Measurements from ENCODE around the gene ASAP2. TPM values are rescaled to one million over a fixed set of nuclear protein-coding genes. Genes with fewer than 3 reads are reported as not detected.
"Not testable (repeated sequence)": the region's sequence is repeated elsewhere in the genome, so short reads cannot be mapped to it uniquely, and the experiment has no call there.

Gene ASAP2
- total RNA-seq, 2 experiments from 2014 or later = 0.27 TPM; not detected in 1

- no peaks in the 10 kb centered on the region for H4K20me1 ChIP-seq (ENCODE audit: insufficient read depth, low read length)
- no peaks in the 10 kb centered on the region for H3K9me3 ChIP-seq (ENCODE audit: low read length)
- H3K4me3 ChIP-seq (ENCODE audit: low read depth, low read length, poor library complexity, severe bottlenecking) = no peak overlapping the region
- H3K27ac ChIP-seq (ENCODE audit: low read depth, low read length, poor library complexity, severe bottlenecking) = no peak overlapping the region
- DNase-seq (ENCODE audit: low spot score) = no peak
- CTCF ChIA-PET (ENCODE audit: unreplicated experiment) = interaction anchor here (0.6 kb wide), 1 partner anchor 20 kb away, joined by 3 read pairs; no protein-coding TSS in a partner anchor
- H3K36me3 ChIP-seq (ENCODE audit: insufficient read depth, low read length) = no peaks in the 10 kb centered on the region
- POLR2A ChIA-PET = interaction anchor here (0.6 kb wide), 1 partner anchor 596 kb away, joined by 3 read pairs; no protein-coding TSS in a partner anchor
- BruUV-seq (replicated peaks) = no TSS peak
- H3K4me2 ChIP-seq (ENCODE audit: low read length) = no peak overlapping the region
- H3K4me1 ChIP-seq (ENCODE audit: insufficient read depth, low read length, poor library complexity, severe bottlenecking) = no peaks in the 10 kb centered on the region
- no peaks in the 10 kb centered on the region for H3K9me2 ChIP-seq (ENCODE audit: insufficient read depth, low read length)
- no peak overlapping the region for H2AFZ ChIP-seq (ENCODE audit: low read length)
- intact Hi-C loops (cut with micrococcal nuclease; ENCODE audit: unreplicated experiment) = no loop called here
- TF ChIP-seq, protein P1, sequence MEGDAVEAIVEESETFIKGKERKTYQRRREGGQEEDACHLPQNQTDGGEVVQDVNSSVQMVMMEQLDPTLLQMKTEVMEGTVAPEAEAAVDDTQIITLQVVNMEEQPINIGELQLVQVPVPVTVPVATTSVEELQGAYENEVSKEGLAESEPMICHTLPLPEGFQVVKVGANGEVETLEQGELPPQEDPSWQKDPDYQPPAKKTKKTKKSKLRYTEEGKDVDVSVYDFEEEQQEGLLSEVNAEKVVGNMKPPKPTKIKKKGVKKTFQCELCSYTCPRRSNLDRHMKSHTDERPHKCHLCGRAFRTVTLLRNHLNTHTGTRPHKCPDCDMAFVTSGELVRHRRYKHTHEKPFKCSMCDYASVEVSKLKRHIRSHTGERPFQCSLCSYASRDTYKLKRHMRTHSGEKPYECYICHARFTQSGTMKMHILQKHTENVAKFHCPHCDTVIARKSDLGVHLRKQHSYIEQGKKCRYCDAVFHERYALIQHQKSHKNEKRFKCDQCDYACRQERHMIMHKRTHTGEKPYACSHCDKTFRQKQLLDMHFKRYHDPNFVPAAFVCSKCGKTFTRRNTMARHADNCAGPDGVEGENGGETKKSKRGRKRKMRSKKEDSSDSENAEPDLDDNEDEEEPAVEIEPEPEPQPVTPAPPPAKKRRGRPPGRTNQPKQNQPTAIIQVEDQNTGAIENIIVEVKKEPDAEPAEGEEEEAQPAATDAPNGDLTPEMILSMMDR (conservative IDR thresholded peaks at IDR 0.05; ENCODE audit: low read length) = no peak
- no peak for TF ChIP-seq EZH2phosphoT487 (IDR thresholded peaks at IDR 0.05; ENCODE audit: borderline replicate concordance, low read depth, low read length)
- H3K79me2 ChIP-seq (ENCODE audit: insufficient read depth, low read depth, low read length) = no peaks in the 10 kb centered on the region
These were observed 186.5 kb downstream of the ASAP2 start for GRCh38 chr2:9392898-9393765.

GRCh38 chr2:9394816-9395215 lies 188.2 kb downstream of the ASAP2 start:
- H2AFZ ChIP-seq (ENCODE audit: low read length) = no peak overlapping the region
- intact Hi-C loops (cut with micrococcal nuclease; ENCODE audit: unreplicated experiment) = no loop called here
- H3K4me1 ChIP-seq (ENCODE audit: insufficient read depth, low read length, poor library complexity, severe bottlenecking) = no peaks in the 10 kb centered on the region
- H3K4me2 ChIP-seq (ENCODE audit: low read length) = no peak overlapping the region
- POLR2A ChIA-PET = no interaction called here
- no peaks in the 10 kb centered on the region for H3K9me3 ChIP-seq (ENCODE audit: low read length)
- no TSS peak for BruUV-seq (replicated peaks)
- CTCF ChIA-PET (ENCODE audit: unreplicated experiment) = interaction anchor here (0.9 kb wide), 1 partner anchor 22 kb away, joined by 4 read pairs; no protein-coding TSS in a partner anchor
- H3K4me3 ChIP-seq (ENCODE audit: low read depth, low read length, poor library complexity, severe bottlenecking) = no peak overlapping the region
- TF ChIP-seq EZH2phosphoT487 (IDR thresholded peaks at IDR 0.05; ENCODE audit: borderline replicate concordance, low read depth, low read length) = no peak
- TF ChIP-seq, protein P1 (conservative IDR thresholded peaks at IDR 0.05; ENCODE audit: low read length) = no peak
- H3K36me3 ChIP-seq (ENCODE audit: insufficient read depth, low read length) = no peaks in the 10 kb centered on the region
- no peaks in the 10 kb centered on the region for H3K79me2 ChIP-seq (ENCODE audit: insufficient read depth, low read depth, low read length)
- no peak overlapping the region for H3K27ac ChIP-seq (ENCODE audit: low read depth, low read length, poor library complexity, severe bottlenecking)
- no peak for DNase-seq (ENCODE audit: low spot score)
- H4K20me1 ChIP-seq (ENCODE audit: insufficient read depth, low read length) = no peaks in the 10 kb centered on the region
- no peaks in the 10 kb centered on the region for H3K9me2 ChIP-seq (ENCODE audit: insufficient read depth, low read length)

GRCh38 chr2:9397201-9397600 lies 190.6 kb downstream of the ASAP2 start:
- no peaks in the 10 kb centered on the region for H3K9me2 ChIP-seq (ENCODE audit: insufficient read depth, low read length)
- no peak overlapping the region for H3K4me3 ChIP-seq (ENCODE audit: low read depth, low read length, poor library complexity, severe bottlenecking)
- H4K20me1 ChIP-seq (ENCODE audit: insufficient read depth, low read length) = no peaks in the 10 kb centered on the region
- CTCF ChIA-PET (ENCODE audit: unreplicated experiment) = no interaction called here
- no peaks in the 10 kb centered on the region for H3K36me3 ChIP-seq (ENCODE audit: insufficient read depth, low read length)
- H3K4me1 ChIP-seq (ENCODE audit: insufficient read depth, low read length, poor library complexity, severe bottlenecking) = peaks cover 4% of the 10 kb centered on the region
- POLR2A ChIA-PET = no interaction called here
- no peak overlapping the region for H2AFZ ChIP-seq (ENCODE audit: low read length)
- H3K79me2 ChIP-seq (ENCODE audit: insufficient read depth, low read depth, low read length) = no peaks in the 10 kb centered on the region
- H3K27ac ChIP-seq (ENCODE audit: low read depth, low read length, poor library complexity, severe bottlenecking) = no peak overlapping the region
- BruUV-seq (replicated peaks) = no TSS peak
- H3K9me3 ChIP-seq (ENCODE audit: low read length) = no peaks in the 10 kb centered on the region
- no peak for TF ChIP-seq EZH2phosphoT487 (IDR thresholded peaks at IDR 0.05; ENCODE audit: borderline replicate concordance, low read depth, low read length)
- TF ChIP-seq, protein P1 (conservative IDR thresholded peaks at IDR 0.05; ENCODE audit: low read length) = no peak
- DNase-seq (ENCODE audit: low spot score) = no peak
- no peak overlapping the region for H3K4me2 ChIP-seq (ENCODE audit: low read length)
- intact Hi-C loops (cut with micrococcal nuclease; ENCODE audit: unreplicated experiment) = no loop called here

GRCh38 chr2:9398251-9398650 lies 191.6 kb downstream of the ASAP2 start:
- DNase-seq (ENCODE audit: low spot score); H4K20me1 ChIP-seq (ENCODE audit: insufficient read depth, low read length); BruUV-seq (replicated peaks); H3K4me3 ChIP-seq (ENCODE audit: low read depth, low read length, poor library complexity, severe bottlenecking); H3K36me3 ChIP-seq (ENCODE audit: insufficient read depth, low read length); H3K79me2 ChIP-seq (ENCODE audit: insufficient read depth, low read depth, low read length); H3K9me2 ChIP-seq (ENCODE audit: insufficient read depth, low read length); H3K4me1 ChIP-seq (ENCODE audit: insufficient read depth, low read length, poor library complexity, severe bottlenecking); H3K9me3 ChIP-seq (ENCODE audit: low read length); CTCF ChIA-PET (ENCODE audit: unreplicated experiment); H2AFZ ChIP-seq (ENCODE audit: low read length); H3K27ac ChIP-seq (ENCODE audit: low read depth, low read length, poor library complexity, severe bottlenecking); H3K4me2 ChIP-seq (ENCODE audit: low read length); intact Hi-C loops (cut with micrococcal nuclease; ENCODE audit: unreplicated experiment): not testable (repeated sequence)
- POLR2A ChIA-PET = interaction anchor here (0.6 kb wide), 1 partner anchor 105 kb away, joined by 3 read pairs; no protein-coding TSS in a partner anchor
